Fibroblast of mammary gland (primary cell): ENCODE results near the gene UBE2F.
A peak's percentile ranks its signal among the peaks of the same experiment; 100 is the strongest.

ENCODE experiments used
- DNase-seq: peaks from one replicate; pipeline ENCODE4 v3.0.0-alpha.2; 2010; ENCODE audit warnings: low read depth
- H3K4me3 ChIP-seq: 2 replicates; pipeline ENCODE4 v1.5.1; 2011; ENCODE audit warnings: low read depth, mild to moderate bottlenecking, low read length, moderate library complexity; ENCODE audit not compliant: control insufficient read depth
- TF ChIP-seq, protein P1 (sequence below): conservative IDR thresholded peaks from 2 replicates; pipeline ENCODE4 v1.5.1; 2011; ENCODE audit warnings: low read depth, low read length, inconsistent platforms; ENCODE audit not compliant: control insufficient read depth, insufficient read depth

Gene UBE2F

DNA sequence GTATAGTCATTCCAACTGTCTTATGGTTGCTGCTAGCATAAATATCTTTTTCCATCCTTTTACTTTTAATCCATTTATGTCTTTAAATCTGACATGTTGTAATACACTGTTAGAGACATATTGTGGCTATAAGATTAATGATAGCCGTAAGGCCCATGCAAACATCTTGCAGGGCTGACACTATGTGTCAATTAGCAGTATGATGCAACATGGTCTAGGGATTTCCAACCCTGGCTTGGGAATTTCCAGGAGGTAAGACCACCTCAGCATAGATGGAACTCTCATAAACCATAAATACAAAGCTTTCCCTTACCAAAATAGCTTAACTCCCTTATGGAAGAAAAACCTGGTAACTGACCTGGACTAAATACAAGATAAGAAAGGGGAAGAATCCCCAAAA lies 110.5 kb downstream of the UBE2F start:
- peak; percentile 3 for DNase-seq
- TF ChIP-seq, protein P1, sequence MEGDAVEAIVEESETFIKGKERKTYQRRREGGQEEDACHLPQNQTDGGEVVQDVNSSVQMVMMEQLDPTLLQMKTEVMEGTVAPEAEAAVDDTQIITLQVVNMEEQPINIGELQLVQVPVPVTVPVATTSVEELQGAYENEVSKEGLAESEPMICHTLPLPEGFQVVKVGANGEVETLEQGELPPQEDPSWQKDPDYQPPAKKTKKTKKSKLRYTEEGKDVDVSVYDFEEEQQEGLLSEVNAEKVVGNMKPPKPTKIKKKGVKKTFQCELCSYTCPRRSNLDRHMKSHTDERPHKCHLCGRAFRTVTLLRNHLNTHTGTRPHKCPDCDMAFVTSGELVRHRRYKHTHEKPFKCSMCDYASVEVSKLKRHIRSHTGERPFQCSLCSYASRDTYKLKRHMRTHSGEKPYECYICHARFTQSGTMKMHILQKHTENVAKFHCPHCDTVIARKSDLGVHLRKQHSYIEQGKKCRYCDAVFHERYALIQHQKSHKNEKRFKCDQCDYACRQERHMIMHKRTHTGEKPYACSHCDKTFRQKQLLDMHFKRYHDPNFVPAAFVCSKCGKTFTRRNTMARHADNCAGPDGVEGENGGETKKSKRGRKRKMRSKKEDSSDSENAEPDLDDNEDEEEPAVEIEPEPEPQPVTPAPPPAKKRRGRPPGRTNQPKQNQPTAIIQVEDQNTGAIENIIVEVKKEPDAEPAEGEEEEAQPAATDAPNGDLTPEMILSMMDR = no peak
- H3K4me3 ChIP-seq = no peak overlapping the region

DNA sequence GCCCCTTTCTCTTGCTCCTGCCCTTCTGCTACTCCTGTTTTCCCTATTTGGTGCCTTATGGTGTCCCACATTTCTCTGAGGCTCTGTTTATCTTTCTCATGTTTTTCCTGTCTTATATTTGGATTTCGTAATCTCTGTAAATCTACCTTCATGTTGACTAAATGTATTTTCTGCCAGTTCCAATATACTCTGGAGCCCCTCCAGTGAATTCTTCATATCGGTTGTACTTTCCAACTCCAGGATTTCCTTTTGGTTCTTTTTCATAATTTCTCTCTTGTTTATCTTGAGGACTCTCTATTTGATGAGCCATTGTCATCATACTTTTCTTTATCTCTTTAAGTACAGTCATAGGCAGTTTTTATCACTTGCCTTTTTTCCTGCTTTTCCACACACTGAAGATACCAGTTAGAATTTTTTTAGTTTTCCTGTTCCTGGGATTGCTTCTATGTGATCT lies 113.1 kb downstream of the UBE2F start:
- no peak for DNase-seq
- no peak overlapping the region for H3K4me3 ChIP-seq
- TF ChIP-seq, protein P1 = no peak

DNA sequence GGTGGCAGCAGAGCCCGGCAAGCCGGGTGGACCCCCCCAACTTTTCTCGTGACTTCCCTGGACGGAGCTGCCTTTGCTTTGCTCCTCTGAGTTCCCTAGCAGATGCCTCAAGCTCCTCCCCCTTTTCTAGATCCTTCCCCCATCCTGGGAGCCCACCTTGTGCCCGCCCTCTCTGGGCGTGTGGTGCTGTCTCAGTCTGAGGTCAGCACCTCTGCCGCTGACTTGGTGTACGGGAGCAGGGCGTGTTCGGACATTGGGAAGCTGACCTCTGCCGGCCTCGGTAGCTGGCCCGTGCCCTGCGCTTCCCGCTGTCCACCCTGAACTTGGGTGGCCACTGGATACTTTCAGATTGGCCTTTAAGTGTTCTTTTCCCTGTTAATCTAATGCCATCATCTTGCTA lies 113.7 kb downstream of the UBE2F start:
- TF ChIP-seq, protein P1 = no peak
- no peak overlapping the region for H3K4me3 ChIP-seq
- no peak for DNase-seq

DNA sequence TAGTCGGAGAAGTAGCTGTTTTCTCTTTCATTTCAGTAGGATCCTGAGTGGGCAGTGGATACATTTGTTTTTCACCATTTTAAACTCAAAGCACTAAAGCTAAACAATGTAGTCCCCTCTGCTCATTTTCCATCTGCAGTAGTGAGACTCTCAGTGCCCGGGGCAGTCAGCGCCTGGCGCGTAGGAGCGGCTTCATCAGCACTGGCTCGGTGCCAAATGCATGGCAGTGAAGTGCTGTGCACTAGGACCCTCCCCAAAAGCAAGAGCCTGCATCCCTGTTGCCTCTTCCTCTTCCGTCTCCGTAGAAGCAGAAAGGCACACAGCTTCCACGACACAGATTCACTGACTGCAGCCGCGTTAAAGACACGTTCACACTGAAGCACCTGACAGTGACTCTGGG lies 114.3 kb downstream of the UBE2F start:
- H3K4me3 ChIP-seq = no peak overlapping the region
- DNase-seq = no peak
- TF ChIP-seq, protein P1 = no peak

DNA sequence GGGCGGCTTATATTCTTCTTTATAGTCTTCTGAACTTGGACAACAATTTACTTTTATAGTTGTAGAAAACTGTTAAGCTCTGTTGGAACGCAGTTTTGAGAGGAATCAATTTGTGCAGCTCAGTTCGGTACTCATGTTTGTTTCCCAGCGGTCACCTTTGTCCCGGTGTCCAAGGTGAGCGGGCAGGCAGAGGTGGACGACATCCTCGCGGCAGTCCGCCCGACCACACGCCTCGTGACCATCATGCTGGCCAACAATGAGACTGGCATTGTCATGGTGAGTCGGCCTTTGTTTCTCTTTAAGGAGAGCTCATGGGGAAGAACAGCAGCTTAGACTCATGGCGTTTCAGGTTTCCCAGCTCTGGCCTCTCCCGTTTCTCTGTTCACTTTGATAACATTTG lies 114.7 kb downstream of the UBE2F start:
- no peak overlapping the region for H3K4me3 ChIP-seq
- TF ChIP-seq, protein P1 = no peak
- no peak for DNase-seq

DNA sequence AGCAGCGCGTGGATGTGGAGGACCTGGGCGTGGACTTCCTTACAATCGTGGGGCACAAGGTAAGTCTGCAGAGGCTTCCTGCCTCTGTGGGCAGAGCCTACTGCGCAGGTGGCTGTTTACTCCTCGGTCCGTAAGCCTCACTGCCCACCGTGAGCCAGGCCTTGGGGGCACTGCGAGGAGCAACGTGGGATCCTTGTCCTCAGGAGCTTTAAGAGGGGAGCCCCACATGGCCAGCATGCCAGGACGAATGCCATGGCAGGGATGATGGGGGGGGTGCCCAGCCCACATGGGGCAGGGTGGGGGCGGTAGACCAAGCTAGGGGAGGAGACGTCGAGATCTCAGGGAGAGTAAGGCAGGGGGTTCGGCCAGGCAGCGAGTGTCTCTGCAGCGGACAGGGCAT lies 115.3 kb downstream of the UBE2F start:
- DNase-seq = no peak
- TF ChIP-seq, protein P1 = no peak
- H3K4me3 ChIP-seq = no peak overlapping the region

DNA sequence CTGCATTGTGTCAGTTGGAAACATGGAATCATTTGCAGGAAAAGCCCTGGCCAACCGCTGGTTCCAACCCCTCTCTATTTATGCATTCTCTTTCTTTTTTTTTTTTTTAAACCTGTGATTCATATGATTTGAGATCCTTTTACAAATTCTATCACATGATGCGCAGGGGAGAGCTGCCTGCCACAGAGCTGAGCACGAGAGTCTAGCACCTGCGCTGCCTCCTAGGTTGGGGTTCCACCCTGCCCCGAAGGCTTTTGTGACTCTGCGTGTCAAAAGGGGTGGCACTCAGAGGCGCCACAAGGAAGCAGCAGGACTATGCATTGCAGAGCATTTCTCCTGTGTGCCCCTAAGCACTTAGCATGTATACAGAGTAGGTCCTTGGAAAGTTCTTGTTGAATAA lies 116.0 kb downstream of the UBE2F start:
- DNase-seq = no peak
- no peak overlapping the region for H3K4me3 ChIP-seq
- TF ChIP-seq, protein P1 = no peak
